ENCODE data around the gene TRAK1. TPM values are rescaled to one million over a fixed set of nuclear protein-coding genes. Genes with fewer than 3 reads are reported as not detected.

TRAK1 gene
- polyA plus RNA-seq, 1 donor (not counting 4 experiments of a cell fraction or from before 2014, with no cell fraction given): 58.2 TPM

DNA sequence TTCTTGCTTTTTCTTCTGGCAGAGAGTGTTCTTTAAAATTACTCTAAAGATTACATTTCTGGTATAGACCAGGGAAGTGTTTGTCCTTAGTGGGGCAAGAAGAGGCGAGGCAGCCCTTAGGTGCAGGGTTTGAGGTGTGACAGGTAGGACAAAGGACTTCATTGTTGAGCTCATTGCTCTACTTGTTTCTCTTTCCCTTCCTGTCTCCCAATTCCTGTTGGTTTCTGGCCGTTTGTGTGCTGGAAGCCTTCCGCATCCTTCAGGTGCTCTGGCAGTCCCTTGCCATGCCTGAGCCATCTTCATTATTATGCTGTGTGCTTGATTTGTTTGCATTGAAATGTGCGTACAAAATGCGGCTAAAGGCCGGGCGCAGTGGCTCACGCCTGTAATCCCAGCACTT is 89.7 kb downstream of the TRAK1 start:
- dilution Hi-C loops (cut with MboI; ENCODE audit: extremely low pct_ligation_motif_present, low sequenced_read_pairs): no loop called here

DNA sequence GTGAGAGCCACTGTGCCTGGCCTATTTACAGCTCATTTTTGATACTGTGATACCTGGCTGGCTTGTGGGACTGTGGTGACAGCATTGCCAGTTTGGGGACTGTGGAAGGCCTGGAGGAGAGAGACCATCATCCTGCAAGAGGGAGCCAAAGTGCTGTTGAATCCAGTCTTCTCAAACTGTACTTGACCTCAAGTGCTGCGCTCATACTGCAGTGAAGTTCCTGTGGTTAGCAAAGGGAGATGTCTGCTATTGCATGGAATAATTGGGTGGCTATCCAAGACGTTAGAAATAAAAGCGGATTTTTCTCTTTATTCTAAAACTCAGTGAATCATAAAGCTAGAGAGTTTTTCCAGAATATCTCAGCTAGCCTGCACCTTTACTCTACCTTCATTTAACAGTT is 91.4 kb downstream of the TRAK1 start:
- dilution Hi-C loops (cut with MboI; ENCODE audit: extremely low pct_ligation_motif_present, low sequenced_read_pairs): no loop called here
- Histone ChIP-seq H3K9ac (ENCODE audit: control insufficient read depth, extremely low read depth, insufficient read depth, low read length) (no peak overlapping the region), H3K4me1 (ENCODE audit: control insufficient read depth, extremely low read depth, insufficient read depth, low read length) (peaks cover 35% of the 10 kb centered on the region), H3K4me3 (ENCODE audit: control insufficient read depth in 2 of 3, extremely low read depth in 1 of 3, insufficient read depth in 2 of 3, low read depth in 1 of 3, low read length in 3 of 3) (no peak overlapping the region), H2AFZ (ENCODE audit: control insufficient read depth, low read length) (no peak overlapping the region), H3K9me3 (ENCODE audit: control insufficient read depth, low read depth, low read length) (no peaks in the 10 kb centered on the region), H3K4me2 (ENCODE audit: control insufficient read depth, extremely low read depth, insufficient read depth, low read depth, low read length) (no peak overlapping the region), H3K9me1 (ENCODE audit: control insufficient read depth, extremely low read depth, insufficient read depth, low read length) (peaks cover 3% of the 10 kb centered on the region), H3K79me2 (ENCODE audit: control insufficient read depth, insufficient read depth, low read length) (peaks cover 63% of the 10 kb centered on the region), H3K36me3 (ENCODE audit: control insufficient read depth in 2 of 2, extremely low read depth in 1 of 2, insufficient read depth in 2 of 2, low read length in 2 of 2) (peaks cover 12 to 17% of the 10 kb centered on the region in 2 experiments), H3K27me3 (ENCODE audit: control insufficient read depth, extremely low read depth, insufficient read depth, low read length) (no peaks in the 10 kb centered on the region), H3K27ac (ENCODE audit: control insufficient read depth, insufficient read depth, low read length) (no peak overlapping the region), H4K20me1 (ENCODE audit: control insufficient read depth, extremely low read depth, insufficient read depth, low read length) (peaks cover 6% of the 10 kb centered on the region)
- FAIRE-seq: no peak
- TF ChIP-seq, protein P1, sequence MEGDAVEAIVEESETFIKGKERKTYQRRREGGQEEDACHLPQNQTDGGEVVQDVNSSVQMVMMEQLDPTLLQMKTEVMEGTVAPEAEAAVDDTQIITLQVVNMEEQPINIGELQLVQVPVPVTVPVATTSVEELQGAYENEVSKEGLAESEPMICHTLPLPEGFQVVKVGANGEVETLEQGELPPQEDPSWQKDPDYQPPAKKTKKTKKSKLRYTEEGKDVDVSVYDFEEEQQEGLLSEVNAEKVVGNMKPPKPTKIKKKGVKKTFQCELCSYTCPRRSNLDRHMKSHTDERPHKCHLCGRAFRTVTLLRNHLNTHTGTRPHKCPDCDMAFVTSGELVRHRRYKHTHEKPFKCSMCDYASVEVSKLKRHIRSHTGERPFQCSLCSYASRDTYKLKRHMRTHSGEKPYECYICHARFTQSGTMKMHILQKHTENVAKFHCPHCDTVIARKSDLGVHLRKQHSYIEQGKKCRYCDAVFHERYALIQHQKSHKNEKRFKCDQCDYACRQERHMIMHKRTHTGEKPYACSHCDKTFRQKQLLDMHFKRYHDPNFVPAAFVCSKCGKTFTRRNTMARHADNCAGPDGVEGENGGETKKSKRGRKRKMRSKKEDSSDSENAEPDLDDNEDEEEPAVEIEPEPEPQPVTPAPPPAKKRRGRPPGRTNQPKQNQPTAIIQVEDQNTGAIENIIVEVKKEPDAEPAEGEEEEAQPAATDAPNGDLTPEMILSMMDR (optimal IDR thresholded peaks at IDR 0.05 in 1 of 3, IDR thresholded peaks at IDR 0.05 in 1 of 3, conservative IDR thresholded peaks at IDR 0.05 in 1 of 3; ENCODE audit: extremely low read depth in 1 of 3, insufficient read depth in 2 of 3, low read length in 3 of 3): no peak
- no peak for TF ChIP-seq EZH2 (IDR thresholded peaks at IDR 0.05; ENCODE audit: low read length)
- DNase-seq (ENCODE audit: low read depth, low spot score): no peak

More for the DNA sequence above, 89.7 kb downstream of the TRAK1 start:
- Histone ChIP-seq H3K36me3 (ENCODE audit: control insufficient read depth in 2 of 2, extremely low read depth in 1 of 2, insufficient read depth in 2 of 2, low read length in 2 of 2) (peaks cover 8 to 12% of the 10 kb centered on the region in 2 experiments), H3K9me3 (ENCODE audit: control insufficient read depth, low read depth, low read length) (no peaks in the 10 kb centered on the region), H3K4me2 (ENCODE audit: control insufficient read depth, extremely low read depth, insufficient read depth, low read depth, low read length) (no peak overlapping the region), H3K9ac (ENCODE audit: control insufficient read depth, extremely low read depth, insufficient read depth, low read length) (no peak overlapping the region), H3K9me1 (ENCODE audit: control insufficient read depth, extremely low read depth, insufficient read depth, low read length) (peaks cover 3% of the 10 kb centered on the region), H2AFZ (ENCODE audit: control insufficient read depth, low read length) (no peak overlapping the region), H3K79me2 (ENCODE audit: control insufficient read depth, insufficient read depth, low read length) (peaks cover 63% of the 10 kb centered on the region), H3K27me3 (ENCODE audit: control insufficient read depth, extremely low read depth, insufficient read depth, low read length) (no peaks in the 10 kb centered on the region), H3K4me3 (ENCODE audit: control insufficient read depth in 2 of 3, extremely low read depth in 1 of 3, insufficient read depth in 2 of 3, low read depth in 1 of 3, low read length in 3 of 3) (no peak overlapping the region), H4K20me1 (ENCODE audit: control insufficient read depth, extremely low read depth, insufficient read depth, low read length) (peaks cover 6% of the 10 kb centered on the region), H3K4me1 (ENCODE audit: control insufficient read depth, extremely low read depth, insufficient read depth, low read length) (peaks cover 35% of the 10 kb centered on the region), H3K27ac (ENCODE audit: control insufficient read depth, insufficient read depth, low read length) (peak overlapping the region; percentile 32)
- FAIRE-seq (no peak), DNase-seq (ENCODE audit: low read depth, low spot score) (no peak)
- TF ChIP-seq, protein P1 (optimal IDR thresholded peaks at IDR 0.05 in 1 of 3, IDR thresholded peaks at IDR 0.05 in 1 of 3, conservative IDR thresholded peaks at IDR 0.05 in 1 of 3; ENCODE audit: extremely low read depth in 1 of 3, insufficient read depth in 2 of 3, low read length in 3 of 3): no peak
- TF ChIP-seq EZH2 (IDR thresholded peaks at IDR 0.05; ENCODE audit: low read length): no peak
